Kidney epithelial cell (primary cell): Measurements from ENCODE around the gene WDR20. TPM values are rescaled to one million over a fixed set of nuclear protein-coding genes. Genes with fewer than 3 reads are reported as not detected.
"Not testable (repeated sequence)": the region's sequence is repeated elsewhere in the genome, so short reads cannot be mapped to it uniquely, and the experiment has no call there.

Source experiments
- DNase-seq: peaks from one replicate; pipeline ENCODE4 v3.0.0-alpha.2; 2010; ENCODE audit warnings: low read depth
- H3K27me3 ChIP-seq: 2 replicates; pipeline ENCODE4 v1.6.0; 2011; ENCODE audit warnings: low read length; ENCODE audit not compliant: control insufficient read depth, insufficient read depth
- H3K36me3 ChIP-seq: 2 replicates; pipeline ENCODE4 v1.5.1; 2011; ENCODE audit warnings: low read length; ENCODE audit not compliant: control insufficient read depth, insufficient read depth
- H3K4me3 ChIP-seq: 2 replicates; pipeline ENCODE4 v1.5.1; 2011; ENCODE audit warnings: low read depth, mild to moderate bottlenecking, control low read depth, low read length
- CTCF ChIP-seq: IDR thresholded peaks from 2 replicates; pipeline ENCODE4 v1.5.1; 2011; ENCODE audit warnings: mild to moderate bottlenecking, moderate library complexity, low read length, control low read depth, inconsistent platforms; ENCODE audit not compliant: insufficient read depth, poor library complexity, severe bottlenecking
- total RNA-seq: library from RNA; depleted of rRNA; stranded (reverse); fragments of >200 nt; gene quantifications from 2 replicates; pipeline ENCODE4 v1.2.3, GENCODE V29; 2015

Gene WDR20
- total RNA-seq, 1 donor from 2014 or later, result 14.0 TPM

GRCh38 chr14:102146423-102146822 lies 6.7 kb downstream of the WDR20 start:
- no peak for DNase-seq
- no peak for TF ChIP-seq CTCF
- peaks cover 2% of the 10 kb centered on the region for H3K36me3 ChIP-seq
- H3K27me3 ChIP-seq, result no peaks in the 10 kb centered on the region
- no peak overlapping the region for H3K4me3 ChIP-seq

- TF ChIP-seq CTCF, result no peak
- no peak overlapping the region for H3K4me3 ChIP-seq
- peaks cover 2% of the 10 kb centered on the region for H3K36me3 ChIP-seq
Measured at GRCh38 chr14:102150083-102150482, 10.4 kb downstream of the WDR20 start.

GRCh38 chr14:102150744-102151143 lies 11.0 kb downstream of the WDR20 start:
- Histone ChIP-seq H3K27me3 (no peaks in the 10 kb centered on the region), H3K4me3 (no peak overlapping the region), H3K36me3 (no peaks in the 10 kb centered on the region)
- no peak for TF ChIP-seq CTCF
- DNase-seq, result no peak

More at GRCh38 chr14:102150083-102150482, 10.4 kb downstream of the WDR20 start:
- H3K27me3 ChIP-seq, result no peaks in the 10 kb centered on the region
- DNase-seq, result no peak

- H3K4me3 ChIP-seq, DNase-seq, H3K27me3 ChIP-seq, H3K36me3 ChIP-seq: not testable (repeated sequence)
Measured at GRCh38 chr14:102151411-102151810, 11.7 kb downstream of the WDR20 start.

- DNase-seq, result no peak
- H3K27me3 ChIP-seq, result no peaks in the 10 kb centered on the region
- H3K36me3 ChIP-seq, result no peaks in the 10 kb centered on the region
- no peak for TF ChIP-seq CTCF
- no peak overlapping the region for H3K4me3 ChIP-seq
Measured at GRCh38 chr14:102154121-102154520, 14.4 kb downstream of the WDR20 start.

GRCh38 chr14:102154821-102155549 lies 15.3 kb downstream of the WDR20 start:
- no peaks in the 10 kb centered on the region for H3K36me3 ChIP-seq
- no peak overlapping the region for H3K4me3 ChIP-seq
- no peak for TF ChIP-seq CTCF
- DNase-seq, result no peak
- no peaks in the 10 kb centered on the region for H3K27me3 ChIP-seq
